GM19463 (cell line): Measurements from ENCODE around the gene TMEM59L.
A peak's percentile ranks its signal among the peaks of the same experiment; 100 is the strongest.
"Not testable (repeated sequence)": the region's sequence is repeated elsewhere in the genome, so short reads cannot be mapped to it uniquely, and the experiment has no call there.

Experiments used
- ATAC-seq: cut with Tn5 transposase; IDR thresholded peaks from one replicate; pipeline ENCODE4 v1.9.1; 2021; ENCODE audit warnings: mild to moderate bottlenecking, moderate library complexity; ENCODE audit not compliant: unreplicated experiment

The TMEM59L gene

GRCh38 chr19:18593367-18594095, 19.1 kb upstream of the TMEM59L start:
- no peak for ATAC-seq

- ATAC-seq, result peak; percentile 60
These were observed 18.4 kb upstream of the TMEM59L start for GRCh38 chr19:18594096-18594823.

- ATAC-seq, result no peak
These were observed 17.8 kb upstream of the TMEM59L start for GRCh38 chr19:18594824-18595373.

DNA sequence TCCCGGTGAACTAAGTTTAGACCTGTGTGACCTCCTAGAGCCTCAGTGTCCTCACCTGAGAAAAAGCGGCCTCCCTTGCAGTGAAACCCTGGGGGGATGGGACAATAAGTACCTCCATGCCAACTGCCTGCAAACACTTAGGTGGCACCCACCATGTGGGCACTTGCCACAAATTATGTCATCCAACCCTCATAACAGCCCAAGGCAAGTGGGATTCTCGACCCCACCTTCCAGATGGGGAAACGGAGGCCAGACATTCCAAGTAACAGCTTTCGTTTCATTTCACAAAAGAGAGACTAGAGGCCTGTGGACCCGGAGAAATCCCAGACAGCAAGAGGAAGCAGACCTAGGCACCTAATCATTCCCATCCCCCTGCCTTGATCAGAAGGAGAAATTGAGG, 17.2 kb upstream of the TMEM59L start:
- no peak for ATAC-seq

DNA sequence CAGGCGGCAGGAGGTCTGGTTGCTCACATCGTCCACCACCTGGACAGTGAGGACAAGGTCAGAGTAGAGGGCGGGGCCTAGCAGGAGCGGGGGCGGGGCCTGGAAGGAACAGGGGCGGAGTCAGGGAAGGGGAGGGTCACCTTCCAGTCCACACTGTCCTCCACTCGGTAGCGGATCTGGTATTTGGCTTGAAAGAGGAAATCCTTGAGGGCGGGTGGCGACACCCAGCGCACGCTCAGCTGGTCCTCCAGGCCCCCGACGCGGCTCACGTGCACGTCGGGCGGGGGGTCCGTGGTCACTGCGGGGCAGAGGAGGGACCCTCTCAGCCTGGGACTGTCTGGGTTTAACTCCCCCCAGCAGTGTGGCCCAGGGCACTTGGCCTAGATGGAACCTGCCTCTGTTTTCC, 15.9 kb upstream of the TMEM59L start:
- ATAC-seq, result no peak

- no peak for ATAC-seq
These were observed 14.6 kb upstream of the TMEM59L start for GRCh38 chr19:18597809-18598660.

DNA sequence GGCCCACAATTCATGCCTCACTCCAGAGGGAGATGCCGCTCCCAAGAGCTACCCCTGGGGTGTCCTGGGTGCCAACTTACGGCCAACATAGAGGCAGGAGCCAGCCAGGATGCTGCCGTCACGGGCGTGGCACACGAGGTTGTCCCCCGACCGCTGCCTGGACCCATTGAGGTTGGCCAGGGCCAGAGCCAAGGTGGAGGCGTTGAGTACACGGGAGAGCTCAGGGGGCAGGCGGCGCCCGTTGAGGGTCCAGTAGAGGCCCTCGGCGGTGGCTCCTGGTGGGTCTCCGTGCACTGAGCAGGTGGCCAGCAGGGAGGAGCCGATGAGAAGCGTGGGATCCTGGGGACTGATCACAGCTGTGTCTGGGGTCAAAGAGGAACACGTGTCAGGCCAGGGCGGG, 13.2 kb upstream of the TMEM59L start:
- no peak for ATAC-seq

GRCh38 chr19:18600692-18601397, 11.8 kb upstream of the TMEM59L start:
- not testable (repeated sequence) for ATAC-seq

DNA sequence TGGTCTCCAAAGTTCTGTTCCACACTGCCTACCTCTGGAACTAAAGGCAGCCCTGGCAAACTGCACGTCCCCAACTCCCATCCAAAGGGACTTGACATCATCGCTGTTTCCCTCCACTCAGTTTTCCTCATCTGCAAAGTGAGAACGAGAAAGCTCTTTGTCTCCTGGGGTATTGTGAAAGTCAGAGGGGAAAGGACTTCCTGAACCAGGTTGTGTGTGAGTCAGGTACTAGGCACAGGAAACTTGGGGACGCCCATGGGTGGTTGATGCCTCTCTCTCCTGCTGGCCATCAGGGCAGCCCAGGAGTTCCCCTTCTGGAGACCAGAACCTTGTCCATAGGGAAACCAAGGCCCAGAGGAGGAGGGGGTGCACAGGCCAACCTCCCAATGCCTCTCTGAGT, 10.8 kb upstream of the TMEM59L start:
- ATAC-seq, result no peak

GRCh38 chr19:18603255-18603957, 9.3 kb upstream of the TMEM59L start:
- no peak for ATAC-seq

DNA sequence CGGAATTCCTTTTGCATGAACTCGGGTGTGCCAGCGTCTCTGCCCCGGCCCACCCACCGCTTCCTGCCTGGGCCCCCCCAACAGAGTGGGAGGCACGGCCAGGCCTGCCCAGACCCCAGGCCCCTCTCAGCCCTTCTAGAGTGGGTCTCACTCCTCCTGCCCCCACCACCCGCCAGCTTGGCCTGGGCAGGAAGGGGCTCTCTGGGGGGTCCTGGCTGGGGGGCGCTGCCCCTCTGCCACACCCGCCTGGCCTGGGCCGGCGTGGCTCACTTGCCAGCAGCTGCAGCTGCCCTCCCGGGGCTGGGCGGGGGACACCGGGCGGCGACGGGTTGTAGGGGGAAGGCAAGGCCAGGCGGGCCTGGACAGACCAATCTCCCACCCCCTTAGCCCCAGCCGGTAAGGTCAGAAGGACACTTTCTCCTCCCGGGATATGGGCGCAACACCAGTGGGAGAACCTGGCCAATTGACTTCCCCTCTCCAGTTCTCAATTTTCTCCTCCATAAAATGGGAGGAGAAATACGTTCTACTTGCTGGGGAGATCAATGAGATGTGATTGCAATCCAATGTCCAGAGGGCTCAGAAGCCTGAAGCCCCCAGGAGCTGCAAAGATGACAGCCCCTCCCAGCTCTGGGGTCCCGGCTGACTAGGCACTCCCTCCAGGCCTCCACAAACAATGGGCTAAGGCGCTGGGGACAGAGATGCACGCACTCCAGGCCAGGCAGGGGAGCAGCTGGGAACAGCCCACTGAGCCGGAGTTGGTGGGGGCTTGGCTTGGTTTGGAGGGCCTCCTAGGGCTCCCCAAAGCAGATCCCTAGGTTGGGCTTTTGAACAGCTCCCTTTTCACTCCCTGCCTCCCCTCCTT, 8.5 kb upstream of the TMEM59L start:
- no peak for ATAC-seq

DNA sequence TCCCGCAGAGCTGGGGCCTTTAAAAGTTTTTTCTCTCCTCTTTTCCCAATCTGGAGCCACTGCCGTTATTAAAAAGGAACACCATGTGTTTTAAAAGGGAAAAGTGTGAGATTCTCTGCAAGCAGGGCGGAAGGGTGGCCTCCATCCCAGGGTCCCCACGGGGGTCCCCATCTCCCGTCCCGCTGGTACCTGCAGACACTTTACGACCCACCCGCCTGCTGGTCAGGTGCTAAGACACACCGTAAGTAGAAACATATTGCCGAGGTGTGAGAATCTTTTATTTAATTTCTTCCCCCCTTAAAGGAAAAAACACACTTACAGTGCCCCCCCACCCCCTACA, 7.9 kb upstream of the TMEM59L start:
- no peak for ATAC-seq

DNA sequence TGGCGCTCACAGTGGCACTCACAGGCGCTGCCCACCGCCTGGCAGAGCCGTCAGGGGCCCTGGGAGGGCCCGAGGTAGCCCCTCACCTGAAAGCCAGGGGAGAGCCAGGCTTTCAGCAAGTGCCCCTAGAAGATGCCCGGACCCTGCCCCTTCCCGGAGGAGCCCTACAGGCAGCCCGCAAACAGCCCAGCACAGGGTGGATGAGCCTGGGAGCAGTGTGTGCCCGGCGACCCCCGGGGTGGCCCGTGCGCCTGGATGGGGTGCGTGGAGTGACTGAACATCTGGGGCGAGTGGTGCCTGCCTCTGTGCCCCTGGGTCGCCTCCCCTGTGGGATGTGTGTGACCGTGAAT, 7.5 kb upstream of the TMEM59L start:
- ATAC-seq, result no peak

DNA sequence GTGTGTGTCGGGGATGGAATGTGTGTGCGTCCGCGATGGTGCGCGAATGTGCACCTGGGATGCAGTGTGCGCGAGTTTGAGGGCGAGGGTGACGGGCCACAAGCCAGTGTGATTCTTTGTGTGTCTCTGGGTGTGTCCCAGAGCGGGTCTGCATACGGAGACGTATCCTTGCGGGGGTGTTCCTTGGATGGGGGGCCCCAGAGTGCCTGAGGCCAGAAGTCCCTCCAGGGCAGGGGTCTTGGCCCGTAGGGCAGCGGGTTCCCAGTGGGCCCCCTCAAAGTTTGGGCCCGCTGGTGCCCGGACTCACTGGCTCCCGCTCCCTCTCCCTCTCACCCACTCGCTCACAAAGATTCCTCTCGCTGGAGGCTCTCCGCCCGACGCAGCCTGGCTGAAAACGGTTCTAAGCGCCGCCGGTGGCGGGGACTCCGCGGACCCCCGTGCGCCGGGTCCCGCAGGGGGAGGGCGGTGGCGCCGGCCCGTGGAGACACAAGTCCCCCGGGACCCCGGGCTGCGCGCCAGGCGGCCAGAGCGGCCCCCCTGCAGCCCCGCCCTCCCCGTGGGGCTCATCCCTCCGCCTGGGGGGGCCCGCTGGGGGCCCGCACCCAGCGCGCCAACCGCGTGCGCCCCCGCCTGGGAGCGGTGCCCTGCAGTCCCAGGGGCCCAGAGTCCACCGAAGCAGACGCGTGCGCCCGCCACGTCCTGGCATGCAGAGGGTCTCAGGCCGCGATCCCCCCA, 7.0 kb upstream of the TMEM59L start:
- ATAC-seq, result no peak

DNA sequence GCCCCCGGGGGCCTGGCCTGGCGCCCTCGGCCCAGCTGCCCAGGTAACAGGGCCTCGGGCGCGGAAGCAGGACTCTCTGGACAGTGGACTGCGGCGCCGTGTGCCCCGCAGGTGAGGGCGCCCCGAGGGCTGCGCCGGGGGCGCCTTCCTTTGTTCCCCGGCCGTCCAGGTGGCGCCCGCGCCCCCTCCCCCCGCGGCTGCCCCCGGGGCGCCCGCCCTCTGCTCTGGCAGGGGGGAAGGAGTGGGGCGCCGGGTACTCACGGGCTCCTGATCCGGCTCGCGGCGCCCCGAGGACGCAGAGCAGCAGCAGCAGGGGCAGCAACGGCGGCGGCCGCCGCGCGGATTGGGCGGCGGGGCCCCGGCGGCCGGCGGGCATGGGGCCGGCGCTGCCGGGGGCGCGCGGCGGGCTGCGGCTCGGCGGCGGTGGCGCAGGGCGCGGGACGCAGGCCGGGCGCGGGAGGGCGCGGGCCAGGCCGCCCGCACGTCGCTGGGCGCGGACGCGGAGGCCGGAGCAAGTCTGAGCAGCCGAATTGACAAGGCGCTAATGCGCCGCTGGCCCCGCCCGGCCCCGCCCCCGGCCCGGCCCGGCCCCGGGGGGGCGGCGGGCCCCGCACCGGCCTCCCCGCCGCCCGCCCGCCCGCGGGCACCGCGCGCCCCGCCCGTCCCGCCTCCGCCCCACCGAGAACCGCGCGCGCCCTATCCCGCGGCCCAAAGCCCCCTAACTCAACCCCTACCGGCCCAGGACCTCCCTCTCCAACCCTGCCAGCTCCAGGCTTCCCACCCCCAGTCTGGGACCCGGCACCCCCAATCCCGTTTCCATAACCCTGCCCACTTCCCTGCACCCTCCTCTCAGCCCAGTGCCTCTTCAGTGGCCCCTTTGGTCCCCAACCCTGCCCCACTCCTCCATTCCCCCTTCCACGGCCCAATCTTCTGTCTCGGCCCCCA, 6.1 kb upstream of the TMEM59L start, which contains the start of gene CRLF1:
Gene CRLF1, minus strand, starts transcription at position 519 of the 945 bp plus-strand sequence. Its CDS starts 143 bp downstream, at position 376.
- no peak for ATAC-seq

DNA sequence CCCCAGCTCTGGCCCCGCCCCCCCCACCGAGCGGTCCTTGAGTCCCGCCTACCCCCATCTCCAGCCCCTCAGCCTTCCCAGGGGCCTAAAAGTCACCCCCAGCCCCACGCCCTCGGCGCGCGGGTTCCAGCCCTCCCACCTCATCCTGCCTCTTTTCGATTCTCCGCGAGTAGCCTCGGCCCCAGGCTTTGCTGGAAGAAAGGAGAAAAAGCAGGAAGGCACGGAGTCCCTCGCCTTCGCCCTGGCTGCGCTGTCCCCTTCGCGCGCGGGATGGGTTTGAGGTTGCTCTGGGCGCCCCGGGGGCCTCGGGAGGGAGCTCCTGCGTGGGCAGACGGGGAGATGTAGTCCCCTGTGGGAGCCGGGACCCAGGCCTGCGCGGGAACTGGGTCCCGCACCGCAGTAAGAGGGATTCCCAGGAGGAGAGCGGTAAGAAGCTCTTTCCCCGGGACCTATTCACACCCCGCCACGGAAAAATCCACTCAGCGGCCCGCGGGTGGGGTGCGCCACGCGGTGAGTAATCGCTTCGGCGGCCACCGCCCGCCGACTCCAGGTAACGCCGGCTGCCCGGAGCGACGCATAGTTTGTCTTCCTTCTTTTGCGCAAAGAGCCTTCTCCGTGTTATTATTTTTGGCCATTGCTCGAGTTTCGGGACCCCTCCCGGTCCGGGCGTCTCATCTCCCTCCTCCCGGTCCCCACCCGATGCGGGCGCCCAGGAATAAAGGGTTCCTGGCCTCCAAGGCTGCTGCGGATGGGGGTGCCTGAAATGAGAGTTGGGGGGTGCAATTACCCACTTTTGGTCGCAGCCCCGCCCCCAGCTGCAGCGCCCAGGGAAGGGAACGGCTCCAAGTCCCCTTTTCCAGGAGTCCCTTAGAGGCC, 5.2 kb upstream of the TMEM59L start:
- no peak for ATAC-seq
